NCI-H526 (cell line): Measurements from ENCODE around the gene RRP8.

Source experiments
- DNase-seq, 2 experiments: peaks; one replicate each; lab custom pipeline; 2025; lab: John Stamatoyannopoulos, UW

Gene RRP8

GRCh38 chr11:6599881-6600390, 3.5 kb downstream of the RRP8 start:
- no peak for DNase-seq

- DNase-seq = no peak
Observed at GRCh38 chr11:6599449-6599848, 4.0 kb downstream of the RRP8 start.

DNA sequence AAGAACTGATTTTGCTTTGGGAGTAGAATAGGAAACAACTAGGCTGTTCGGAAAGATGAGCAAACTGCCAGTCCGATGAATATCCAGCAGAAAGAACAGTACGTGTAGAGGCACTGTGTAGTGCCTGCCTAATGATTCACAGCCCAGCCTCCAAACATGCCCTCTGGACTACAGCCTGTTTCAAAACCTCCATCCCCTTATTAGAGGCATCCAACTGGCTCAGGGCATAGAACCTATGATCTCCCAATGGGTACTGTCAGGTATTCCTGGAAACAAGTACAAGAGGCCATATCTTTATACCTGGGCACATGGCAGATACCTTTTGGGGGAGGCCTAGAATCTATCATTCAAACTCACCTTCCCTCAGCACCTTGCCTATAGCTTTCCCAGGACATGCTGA, 4.9 kb downstream of the RRP8 start:
- DNase-seq = no peak

DNA sequence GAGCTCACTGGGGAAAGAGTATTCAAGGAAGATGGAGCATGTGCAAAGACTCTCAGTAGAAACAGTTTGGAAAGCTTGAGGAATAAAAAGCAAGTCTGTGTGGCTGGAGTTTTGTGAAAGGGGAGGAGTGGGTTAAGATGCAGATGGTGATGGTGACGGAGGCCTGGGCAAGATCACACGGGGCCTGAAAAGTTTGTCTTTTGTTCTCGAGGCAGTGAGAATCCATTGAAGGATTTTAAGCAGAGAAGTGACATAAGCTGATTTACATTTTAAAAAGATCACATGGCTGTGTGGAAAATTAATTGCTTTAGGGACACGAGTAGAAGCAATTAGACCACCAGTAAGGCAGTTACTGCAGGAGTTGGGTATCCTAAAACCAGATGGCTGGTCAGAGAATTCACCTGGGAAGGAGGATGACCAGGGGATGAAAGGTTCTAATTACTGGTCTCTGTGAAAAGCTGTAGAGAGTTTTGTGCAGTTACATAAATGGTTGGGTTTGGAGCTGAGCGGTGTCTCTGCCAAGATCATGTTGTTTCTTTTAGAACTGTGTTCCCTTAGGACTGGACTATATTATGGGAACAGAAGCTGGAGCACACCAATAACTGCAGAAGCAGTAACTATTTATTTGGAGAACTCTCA, 7.1 kb downstream of the RRP8 start:
- DNase-seq = no peak

GRCh38 chr11:6594142-6594768, 9.2 kb downstream of the RRP8 start:
- no peak for DNase-seq

DNA sequence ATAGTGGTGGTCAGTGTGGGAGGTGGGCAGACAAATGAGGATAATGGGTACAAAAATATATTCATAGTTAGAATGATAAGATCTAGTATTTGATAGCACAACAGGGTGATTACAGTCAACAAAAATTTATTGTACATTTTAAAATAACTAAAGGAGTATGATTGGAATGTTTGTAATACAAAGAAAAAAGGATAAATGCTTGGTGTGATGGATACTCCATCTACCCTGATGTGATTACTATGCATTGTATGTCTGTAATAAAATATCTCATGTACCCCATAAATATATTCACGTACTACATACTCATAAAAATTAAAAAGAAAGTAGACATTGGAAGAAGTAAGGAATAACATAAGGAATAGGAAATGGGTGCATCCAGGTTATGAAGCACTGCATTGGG, 15.4 kb downstream of the RRP8 start:
- DNase-seq = no peak

GRCh38 chr11:6587360-6587953, 16.0 kb downstream of the RRP8 start:
- no peak for DNase-seq

DNA sequence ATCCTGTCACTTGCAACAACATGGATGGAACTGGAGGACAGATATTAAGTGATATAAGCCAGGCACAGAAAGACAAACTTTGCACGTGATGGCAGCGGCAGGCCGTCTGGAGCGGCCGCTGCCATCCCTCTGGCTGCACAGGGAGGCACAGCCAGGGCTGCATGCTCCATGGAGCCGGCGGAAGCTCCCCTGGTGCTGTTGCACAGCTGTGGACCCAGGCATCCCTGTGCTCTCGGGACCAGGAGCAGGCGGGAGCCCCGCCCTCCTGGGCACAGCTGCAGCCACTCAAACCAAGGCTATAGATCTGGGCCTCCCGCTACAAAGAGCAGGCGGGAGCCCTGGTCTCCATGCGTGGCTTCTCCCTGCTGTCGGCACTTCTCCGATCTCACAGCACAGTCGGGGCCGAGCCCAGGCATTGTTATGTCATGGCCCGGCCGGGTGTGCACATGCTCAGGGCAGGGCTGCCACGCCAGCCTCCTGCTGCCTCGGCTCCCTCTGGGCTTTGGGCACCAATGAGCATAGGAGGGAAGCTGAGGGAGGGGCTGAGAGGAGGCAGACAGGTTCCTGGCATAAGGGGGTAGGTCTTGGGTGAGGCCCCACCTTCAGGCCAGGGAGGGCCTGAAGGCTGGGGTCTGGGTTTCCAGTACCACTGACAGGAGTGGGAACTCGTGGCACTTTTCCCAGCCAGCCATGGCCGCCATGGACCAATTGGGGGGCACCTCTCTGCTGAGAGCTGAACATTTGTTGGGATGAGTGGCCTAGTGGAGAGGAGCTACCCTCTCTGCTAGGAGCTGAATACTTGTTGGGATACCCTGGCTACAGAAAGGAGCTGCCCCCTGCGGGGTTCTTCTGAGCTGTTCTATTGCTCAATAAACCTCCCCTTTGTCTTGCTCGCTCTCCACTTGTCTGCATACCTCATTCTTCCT, 16.7 kb downstream of the RRP8 start:
- peak in 1 of 2 experiments; percentile 42 for DNase-seq

- DNase-seq = no peak
Observed at GRCh38 chr11:6584528-6584927, 18.9 kb downstream of the RRP8 start.

GRCh38 chr11:6583584-6583983, 19.8 kb downstream of the RRP8 start:
- no peak for DNase-seq

DNA sequence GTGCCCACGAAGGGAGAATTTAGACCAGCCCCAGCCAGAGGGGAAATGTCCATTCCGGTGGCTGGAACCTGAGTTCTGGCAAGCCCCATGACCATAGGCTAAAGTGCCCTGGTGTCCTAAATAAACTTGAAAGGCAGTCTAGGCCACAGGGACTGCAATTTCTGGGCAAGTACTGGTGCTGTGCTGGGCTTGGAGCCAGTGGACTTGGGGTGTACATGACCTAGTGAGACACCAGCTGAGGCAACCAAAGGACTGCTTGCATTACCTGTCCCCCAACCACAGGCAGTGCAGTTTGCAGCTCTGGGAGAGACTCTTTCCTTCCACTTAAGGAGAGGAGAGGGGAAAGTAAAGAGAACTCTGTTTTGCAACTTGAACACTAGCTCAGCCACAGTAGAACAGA, 23.7 kb downstream of the RRP8 start:
- no peak for DNase-seq

GRCh38 chr11:6578134-6578533, 25.3 kb downstream of the RRP8 start:
- no peak for DNase-seq

- no peak for DNase-seq
Observed at GRCh38 chr11:6576471-6577373, 26.7 kb downstream of the RRP8 start.

GRCh38 chr11:6574816-6575715, 28.4 kb downstream of the RRP8 start:
- DNase-seq = no peak

- DNase-seq = no peak
Observed at GRCh38 chr11:6572215-6572614, 31.2 kb downstream of the RRP8 start.

DNA sequence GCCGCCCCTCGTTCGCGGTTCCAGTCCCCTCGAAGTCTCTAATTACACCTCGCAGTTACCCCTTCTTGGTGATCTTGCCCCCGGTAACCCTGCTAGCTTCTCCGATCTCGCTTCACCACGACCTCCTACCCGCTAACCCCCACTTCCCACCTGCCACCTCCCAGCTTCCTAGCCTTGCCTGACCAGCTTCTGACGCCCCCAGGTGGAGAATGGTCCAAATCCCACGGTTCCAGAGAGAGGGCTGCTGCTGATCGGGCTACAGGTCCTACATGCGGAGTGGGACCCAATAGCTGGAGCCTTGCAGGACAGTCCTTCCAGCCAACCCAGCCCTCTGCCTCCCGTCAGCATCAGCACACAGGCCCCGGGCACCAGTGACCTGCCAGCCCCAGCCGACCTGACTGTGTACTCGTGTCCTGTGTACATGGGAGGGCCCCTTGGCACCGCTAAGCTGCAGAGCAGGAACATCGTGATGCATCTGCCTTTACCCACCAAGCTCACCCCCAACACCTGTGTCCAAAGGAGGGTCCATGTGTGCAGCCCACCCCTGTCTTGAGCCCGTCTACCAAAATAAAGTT, 31.9 kb downstream of the RRP8 start:
- DNase-seq = no peak

- no peak for DNase-seq
Observed at GRCh38 chr11:6570691-6571427, 32.6 kb downstream of the RRP8 start.

DNA sequence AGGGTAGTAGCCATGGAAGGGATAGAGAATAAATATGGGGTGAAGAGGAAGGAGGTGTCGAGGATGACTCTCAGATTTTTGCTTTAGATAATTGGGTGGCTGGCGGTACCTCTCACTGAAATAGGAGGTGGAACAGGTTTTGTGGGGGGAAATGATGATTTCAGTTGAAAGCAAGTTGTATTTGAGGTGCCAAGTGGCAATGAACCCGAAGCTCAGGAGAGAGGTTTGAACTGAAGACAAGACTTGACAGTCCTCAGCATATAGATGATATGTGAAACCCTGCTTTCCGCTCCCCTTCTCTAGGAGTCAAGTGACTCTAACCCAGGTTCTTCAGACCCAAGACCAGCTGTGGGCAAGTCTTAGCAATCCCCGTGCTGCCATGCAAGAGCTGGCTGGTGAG, 33.7 kb downstream of the RRP8 start:
- no peak for DNase-seq
